DND-41 (cell line): ENCODE results near the gene UBL7.

Source experiments
- EZH2 ChIP-seq: IDR thresholded peaks from 3 replicates; pipeline ENCODE4 v1.6.1; 2012; ENCODE audit warnings: borderline replicate concordance, low read depth, mild to moderate bottlenecking, moderate library complexity, low read length, inconsistent platforms; ENCODE audit not compliant: severe bottlenecking
- TF ChIP-seq, protein P1 (sequence below): IDR thresholded peaks from 2 replicates; pipeline ENCODE4 v1.5.1; 2012; ENCODE audit warnings: borderline replicate concordance, low read length, moderate library complexity, mild to moderate bottlenecking; ENCODE audit not compliant: poor library complexity, severe bottlenecking; ENCODE audit errors: extremely low read depth

DNA sequence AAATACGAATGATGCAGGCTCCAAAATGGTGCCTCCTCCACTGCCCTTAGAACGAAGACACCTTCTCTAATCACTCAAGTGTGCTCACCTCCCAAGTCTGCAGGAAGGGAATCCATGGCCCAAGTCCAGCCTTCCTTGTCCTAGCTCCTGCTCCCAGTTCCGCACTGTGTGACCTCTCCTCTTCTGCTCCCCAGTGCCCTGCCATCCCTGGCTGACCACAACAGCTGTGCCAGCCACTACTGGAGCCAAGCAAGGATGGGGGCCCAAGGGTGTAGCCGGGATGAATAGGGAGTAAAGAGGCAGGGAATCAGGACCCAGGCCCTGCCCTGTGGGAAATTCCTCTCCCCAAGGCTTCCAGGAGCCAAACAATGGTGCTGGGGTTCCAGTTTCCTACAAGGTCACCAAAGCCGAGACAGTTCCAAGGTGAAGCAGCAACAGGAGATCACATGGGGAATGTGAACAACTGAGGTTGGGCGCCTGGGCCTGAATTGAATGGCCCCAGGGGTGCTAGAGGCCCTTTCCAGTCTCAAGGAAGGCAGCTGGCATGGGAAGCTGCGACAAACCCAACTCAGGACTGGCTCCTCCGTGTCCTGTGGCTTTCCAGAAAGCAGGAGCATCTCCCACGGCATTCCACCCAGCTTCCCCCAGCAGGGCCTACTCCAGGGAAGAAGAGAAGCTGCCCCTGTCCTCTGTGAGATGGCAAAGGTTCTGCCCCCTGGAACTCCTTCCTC lies 47.4 kb downstream of the UBL7 start:
- TF ChIP-seq, protein P1, sequence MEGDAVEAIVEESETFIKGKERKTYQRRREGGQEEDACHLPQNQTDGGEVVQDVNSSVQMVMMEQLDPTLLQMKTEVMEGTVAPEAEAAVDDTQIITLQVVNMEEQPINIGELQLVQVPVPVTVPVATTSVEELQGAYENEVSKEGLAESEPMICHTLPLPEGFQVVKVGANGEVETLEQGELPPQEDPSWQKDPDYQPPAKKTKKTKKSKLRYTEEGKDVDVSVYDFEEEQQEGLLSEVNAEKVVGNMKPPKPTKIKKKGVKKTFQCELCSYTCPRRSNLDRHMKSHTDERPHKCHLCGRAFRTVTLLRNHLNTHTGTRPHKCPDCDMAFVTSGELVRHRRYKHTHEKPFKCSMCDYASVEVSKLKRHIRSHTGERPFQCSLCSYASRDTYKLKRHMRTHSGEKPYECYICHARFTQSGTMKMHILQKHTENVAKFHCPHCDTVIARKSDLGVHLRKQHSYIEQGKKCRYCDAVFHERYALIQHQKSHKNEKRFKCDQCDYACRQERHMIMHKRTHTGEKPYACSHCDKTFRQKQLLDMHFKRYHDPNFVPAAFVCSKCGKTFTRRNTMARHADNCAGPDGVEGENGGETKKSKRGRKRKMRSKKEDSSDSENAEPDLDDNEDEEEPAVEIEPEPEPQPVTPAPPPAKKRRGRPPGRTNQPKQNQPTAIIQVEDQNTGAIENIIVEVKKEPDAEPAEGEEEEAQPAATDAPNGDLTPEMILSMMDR: no peak
- TF ChIP-seq EZH2: no peak
